Fibroblast of the aortic adventitia (primary cell): ENCODE results near the gene TMEM263. TPM values are rescaled to one million over a fixed set of nuclear protein-coding genes. Genes with fewer than 3 reads are reported as not detected.

Experiments
- DNase-seq: peaks from one replicate; pipeline ENCODE4 v3.0.0-alpha.2; 2010; ENCODE audit warnings: low read depth
- H3K4me3 ChIP-seq: 2 replicates; pipeline ENCODE4 v1.5.1; 2011; ENCODE audit warnings: low read depth, mild to moderate bottlenecking, control low read depth, low read length, moderate library complexity
- total RNA-seq: library from RNA; depleted of rRNA; stranded (reverse); fragments of >200 nt; gene quantifications from 2 replicates; pipeline ENCODE4 v1.2.3, GENCODE V29; 2012; ENCODE audit warnings: low replicate concordance
- TF ChIP-seq, protein P1 (sequence below): IDR thresholded peaks from 2 replicates; pipeline ENCODE4 v1.5.1; 2011; ENCODE audit warnings: mild to moderate bottlenecking, low read length, control low read depth, inconsistent platforms; ENCODE audit not compliant: insufficient read depth

Gene TMEM263
- total RNA-seq, 1 donor, result 138 TPM

DNA sequence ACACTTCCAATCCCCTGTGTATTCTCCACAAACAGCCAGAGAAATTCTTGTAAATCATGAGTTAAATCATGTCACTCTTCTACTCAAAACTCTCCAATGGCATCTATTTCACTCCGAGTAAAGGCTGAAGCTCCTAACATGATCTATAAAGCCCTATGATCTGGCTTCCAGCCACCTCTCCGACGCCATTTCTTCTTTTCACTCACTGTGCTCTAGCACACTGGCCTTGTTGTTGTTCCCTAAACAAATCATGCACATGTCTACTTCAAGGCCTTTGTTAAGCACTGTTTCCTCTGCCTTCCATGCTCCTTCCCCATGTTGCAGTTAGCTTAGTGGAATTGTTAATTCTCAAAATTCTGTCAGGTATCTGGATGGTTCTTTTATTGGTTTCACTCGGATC is 61.3 kb downstream of the TMEM263 start:
- TF ChIP-seq, protein P1, sequence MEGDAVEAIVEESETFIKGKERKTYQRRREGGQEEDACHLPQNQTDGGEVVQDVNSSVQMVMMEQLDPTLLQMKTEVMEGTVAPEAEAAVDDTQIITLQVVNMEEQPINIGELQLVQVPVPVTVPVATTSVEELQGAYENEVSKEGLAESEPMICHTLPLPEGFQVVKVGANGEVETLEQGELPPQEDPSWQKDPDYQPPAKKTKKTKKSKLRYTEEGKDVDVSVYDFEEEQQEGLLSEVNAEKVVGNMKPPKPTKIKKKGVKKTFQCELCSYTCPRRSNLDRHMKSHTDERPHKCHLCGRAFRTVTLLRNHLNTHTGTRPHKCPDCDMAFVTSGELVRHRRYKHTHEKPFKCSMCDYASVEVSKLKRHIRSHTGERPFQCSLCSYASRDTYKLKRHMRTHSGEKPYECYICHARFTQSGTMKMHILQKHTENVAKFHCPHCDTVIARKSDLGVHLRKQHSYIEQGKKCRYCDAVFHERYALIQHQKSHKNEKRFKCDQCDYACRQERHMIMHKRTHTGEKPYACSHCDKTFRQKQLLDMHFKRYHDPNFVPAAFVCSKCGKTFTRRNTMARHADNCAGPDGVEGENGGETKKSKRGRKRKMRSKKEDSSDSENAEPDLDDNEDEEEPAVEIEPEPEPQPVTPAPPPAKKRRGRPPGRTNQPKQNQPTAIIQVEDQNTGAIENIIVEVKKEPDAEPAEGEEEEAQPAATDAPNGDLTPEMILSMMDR, result no peak
- no peak overlapping the region for H3K4me3 ChIP-seq
- DNase-seq, result no peak

DNA sequence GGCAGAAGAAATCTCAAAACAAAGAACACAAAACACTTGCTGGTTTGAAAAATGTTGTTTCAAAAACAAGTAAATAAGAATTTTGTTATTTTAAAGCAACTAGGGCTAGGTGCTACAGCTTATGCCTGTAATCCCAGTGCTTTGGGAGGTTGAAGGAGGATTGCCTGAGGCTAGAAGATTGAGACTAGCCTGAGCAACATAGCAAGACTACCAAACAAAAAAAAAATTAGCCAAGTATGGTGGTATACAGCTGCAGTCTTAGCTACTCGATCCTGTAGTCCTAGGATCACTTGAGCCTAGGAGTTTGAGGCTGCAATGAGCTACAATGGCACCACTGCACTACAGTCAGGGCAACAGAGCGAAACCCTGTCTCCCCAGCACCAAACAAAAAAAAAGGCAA is 63.8 kb downstream of the TMEM263 start:
- no peak for DNase-seq
- no peak overlapping the region for H3K4me3 ChIP-seq
- TF ChIP-seq, protein P1, result no peak

Other genes starting within 250 kb of the TMEM263 start
- gene RIC8B, start 181.2 kb upstream of the TMEM263 start, total RNA-seq, result 5.5 and 15.0 TPM in 2 replicates
- 5.2 and 7.4 TPM in 2 replicates for gene MTERF2, start 31.2 kb downstream of the TMEM263 start, total RNA-seq
- gene CRY1, start 137.6 kb downstream of the TMEM263 start, total RNA-seq, result 16.1 and 19.2 TPM in 2 replicates